ENCODE results near the gene WDR18.

Gene WDR18

GRCh38 chr19:1041835-1042685 is 57.9 kb downstream of the WDR18 start:
- DNase-seq (ENCODE audit: low read depth in 3 of 3) = no peak

GRCh38 chr19:1042689-1043511 is 58.8 kb downstream of the WDR18 start:
- no peak for DNase-seq (ENCODE audit: low read depth in 3 of 3)
